ENCODE results near the gene CAD.
"Not testable (repeated sequence)": the region's sequence is repeated elsewhere in the genome, so short reads cannot be mapped to it uniquely, and the experiment has no call there.

The CAD gene

DNA sequence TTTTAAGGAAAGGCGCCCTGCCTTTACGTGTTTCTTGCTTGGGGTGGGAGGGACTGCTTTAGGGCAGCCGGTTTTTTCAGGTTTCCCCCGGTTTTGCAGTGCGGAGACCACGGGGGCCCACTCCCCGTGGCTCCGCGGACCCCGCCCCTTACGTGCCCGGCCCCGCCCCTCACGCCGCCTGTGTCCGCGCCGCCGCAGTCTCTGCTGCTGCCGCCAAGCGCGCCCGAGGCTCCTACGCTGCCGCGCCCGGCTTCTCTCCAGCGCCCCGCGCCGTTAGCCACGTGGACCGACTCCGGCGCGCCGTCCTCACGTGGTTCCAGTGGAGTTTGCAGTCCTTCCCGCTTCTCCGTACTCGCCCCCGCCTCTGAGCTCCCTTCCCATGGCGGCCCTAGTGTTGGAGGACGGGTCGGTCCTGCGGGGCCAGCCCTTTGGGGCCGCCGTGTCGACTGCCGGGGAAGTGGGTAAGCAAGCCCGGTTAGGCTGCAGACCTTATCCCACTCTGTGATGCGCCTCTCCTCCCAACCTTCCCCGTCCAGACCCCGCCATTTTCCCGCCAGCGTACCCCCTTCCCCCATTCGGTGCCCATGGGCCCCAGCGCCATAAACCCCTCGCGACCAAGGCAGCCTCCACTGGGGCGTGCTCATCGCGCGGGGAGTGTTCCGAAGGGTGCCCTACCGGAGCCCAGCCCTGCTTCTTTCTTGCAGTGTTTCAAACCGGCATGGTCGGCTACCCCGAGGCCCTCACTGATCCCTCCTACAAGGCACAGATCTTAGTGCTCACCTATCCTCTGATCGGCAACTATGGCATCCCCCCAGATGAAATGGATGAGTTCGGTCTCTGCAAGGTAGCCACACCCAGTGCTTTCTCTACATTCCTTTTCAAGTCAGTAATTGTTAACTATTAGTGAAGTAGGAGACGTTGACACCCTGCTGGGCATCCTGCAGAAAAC, at the start of gene CAD:
CAD (plus strand) TSS at position 197 of the 949 bp plus-strand sequence; CDS start at position 380, 183 bp downstream.
- DNase-seq (ENCODE audit: low read depth) = peak; percentile 83

DNA sequence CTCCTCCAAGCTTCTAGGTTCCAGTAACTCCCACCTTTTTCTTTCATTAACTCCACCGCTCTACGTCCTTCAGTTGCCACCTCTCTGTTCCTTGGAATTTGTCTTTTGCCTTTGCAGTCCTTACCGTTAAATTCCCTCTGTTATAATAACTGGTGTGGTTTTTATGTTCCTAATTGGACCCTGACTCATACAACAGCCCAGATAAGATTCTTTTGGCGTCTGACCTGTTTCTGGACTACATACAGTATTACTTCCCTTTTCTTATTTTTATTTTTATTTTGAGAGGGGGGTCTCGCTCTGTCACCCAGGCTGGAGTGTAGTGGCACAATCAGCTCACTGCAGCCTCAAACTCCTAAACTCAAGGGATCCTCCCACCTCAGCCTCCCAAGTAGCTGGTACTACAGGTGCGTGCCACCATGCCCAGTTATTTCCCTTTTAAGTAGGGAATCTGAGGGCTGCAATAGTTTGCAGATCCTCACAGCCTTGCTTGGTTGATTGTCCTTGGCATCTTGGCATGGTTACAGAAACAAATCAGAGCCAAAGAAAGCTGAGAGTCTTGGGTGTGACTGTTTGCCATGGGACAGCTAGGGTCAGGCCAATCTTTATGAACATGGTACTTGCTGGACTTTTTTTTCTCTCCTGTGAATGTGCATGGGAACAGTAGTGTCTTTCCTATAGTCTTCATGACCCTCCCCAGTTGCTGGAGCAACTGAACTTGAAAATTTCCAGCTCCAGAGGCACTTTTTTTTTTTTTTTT, 46.4 kb upstream of the CAD start:
- DNase-seq (ENCODE audit: low read depth) = no peak

- DNase-seq (ENCODE audit: low read depth) = no peak
These were observed 45.8 kb upstream of the CAD start for GRCh38 chr2:27171351-27171848.

- DNase-seq (ENCODE audit: low read depth) = no peak
These were observed 42.5 kb upstream of the CAD start for GRCh38 chr2:27174638-27175037.

GRCh38 chr2:27175330-27175729, 41.8 kb upstream of the CAD start:
- no peak for DNase-seq (ENCODE audit: low read depth)

- not testable (repeated sequence) for DNase-seq (ENCODE audit: low read depth)
These were observed 41.4 kb upstream of the CAD start for GRCh38 chr2:27175781-27176180.

DNA sequence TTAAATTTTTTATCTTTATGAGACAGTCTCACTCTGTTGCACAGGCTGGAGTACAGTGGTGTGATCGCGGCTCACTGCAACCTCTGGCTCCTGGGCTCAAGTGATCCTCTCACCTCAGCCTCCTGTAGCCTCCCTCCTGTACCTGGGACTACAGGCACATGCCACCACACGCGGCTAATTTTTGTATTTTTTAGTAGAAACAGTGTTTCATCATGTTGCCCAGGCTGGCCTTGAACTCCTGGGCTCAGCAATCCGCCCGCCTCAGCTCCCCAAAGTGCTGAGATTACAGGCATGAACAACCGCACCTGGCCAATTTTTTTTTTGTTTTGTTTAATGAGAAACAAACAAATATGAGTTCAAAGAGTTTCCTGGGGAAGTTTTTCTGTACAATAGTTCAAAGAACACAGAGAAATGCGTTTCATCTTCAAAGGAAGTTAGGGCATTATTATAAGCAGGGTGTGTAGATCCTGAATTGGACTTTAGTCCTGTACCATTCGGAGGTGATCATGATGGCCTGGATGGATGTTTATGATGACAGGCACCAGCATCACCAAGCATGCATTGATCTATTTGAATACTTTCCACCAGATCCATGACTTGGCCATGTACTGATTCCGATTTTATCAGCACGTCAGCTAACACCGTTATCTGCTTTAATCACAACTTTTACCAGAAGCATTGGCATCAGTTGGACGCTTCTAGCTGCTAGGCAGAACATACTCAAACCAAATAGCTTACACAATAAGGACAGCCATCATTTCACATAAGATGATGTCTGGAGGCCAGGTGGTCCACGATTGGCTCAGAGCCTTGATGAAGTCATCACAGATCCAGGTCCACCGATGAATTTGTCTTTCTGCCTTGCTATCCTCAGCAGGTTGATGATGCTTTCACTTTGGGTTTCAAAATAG, 39.5 kb upstream of the CAD start:
- DNase-seq (ENCODE audit: low read depth) = no peak

- no peak for DNase-seq (ENCODE audit: low read depth)
These were observed 38.7 kb upstream of the CAD start for GRCh38 chr2:27178469-27178868.

GRCh38 chr2:27179344-27180000, 37.7 kb upstream of the CAD start:
- no peak for DNase-seq (ENCODE audit: low read depth)

- no peak for DNase-seq (ENCODE audit: low read depth)
These were observed 34.8 kb upstream of the CAD start for GRCh38 chr2:27182346-27182745.

GRCh38 chr2:27184115-27184514, 33.1 kb upstream of the CAD start:
- no peak for DNase-seq (ENCODE audit: low read depth)

DNA sequence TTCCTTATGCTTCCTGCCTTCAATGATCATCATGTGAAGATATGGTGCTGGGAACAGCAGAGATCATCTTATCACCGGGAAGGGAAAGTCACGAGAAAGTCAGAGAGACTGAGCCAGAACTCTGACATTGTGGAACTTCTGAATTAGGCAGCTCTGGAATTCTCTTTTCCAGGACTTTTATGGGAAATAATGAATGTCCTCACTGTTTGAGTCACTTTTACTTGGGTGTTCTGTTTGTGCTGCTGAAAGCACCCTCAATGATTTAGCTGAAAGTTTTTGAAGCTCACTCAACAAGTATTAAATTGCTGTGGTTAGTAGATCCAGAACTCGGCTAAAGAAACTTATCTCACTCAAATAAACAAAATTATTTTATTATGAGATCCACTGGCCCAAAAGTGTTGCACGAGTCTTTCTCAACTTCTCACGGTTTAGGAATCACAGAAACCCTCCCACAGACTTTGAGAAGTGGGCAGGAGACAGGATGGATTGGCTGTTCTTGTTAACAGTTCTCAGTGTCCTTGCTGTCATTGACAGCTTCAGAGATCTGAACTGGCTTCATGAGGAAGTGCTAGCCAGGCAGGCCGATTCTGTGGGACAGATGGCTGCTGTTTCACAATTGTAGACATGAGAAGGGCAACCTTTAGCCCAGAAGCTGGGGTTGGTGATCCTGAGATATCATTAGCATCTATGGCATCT, 31.7 kb upstream of the CAD start:
- no peak for DNase-seq (ENCODE audit: low read depth)

- DNase-seq (ENCODE audit: low read depth) = no peak
These were observed 30.4 kb upstream of the CAD start for GRCh38 chr2:27186613-27187345.

DNA sequence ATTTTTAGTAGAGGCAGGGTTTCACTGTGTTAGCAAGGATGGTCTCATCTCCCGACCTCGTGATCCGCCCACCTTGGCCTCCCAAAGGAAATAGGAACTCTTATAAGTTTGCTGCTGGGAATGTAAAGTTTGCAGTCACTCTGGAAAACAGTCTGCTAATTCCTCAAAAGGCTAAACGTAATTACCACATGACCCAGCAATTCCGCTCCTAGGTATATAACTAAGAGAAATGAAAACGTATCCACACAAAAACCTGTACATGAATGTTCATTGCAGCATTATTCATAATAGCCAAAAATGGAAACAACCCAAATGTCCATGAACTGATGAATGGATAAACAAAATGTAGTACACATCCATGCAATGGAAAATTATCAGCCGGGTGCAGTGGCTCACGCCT, 27.2 kb upstream of the CAD start:
- no peak for DNase-seq (ENCODE audit: low read depth)

DNA sequence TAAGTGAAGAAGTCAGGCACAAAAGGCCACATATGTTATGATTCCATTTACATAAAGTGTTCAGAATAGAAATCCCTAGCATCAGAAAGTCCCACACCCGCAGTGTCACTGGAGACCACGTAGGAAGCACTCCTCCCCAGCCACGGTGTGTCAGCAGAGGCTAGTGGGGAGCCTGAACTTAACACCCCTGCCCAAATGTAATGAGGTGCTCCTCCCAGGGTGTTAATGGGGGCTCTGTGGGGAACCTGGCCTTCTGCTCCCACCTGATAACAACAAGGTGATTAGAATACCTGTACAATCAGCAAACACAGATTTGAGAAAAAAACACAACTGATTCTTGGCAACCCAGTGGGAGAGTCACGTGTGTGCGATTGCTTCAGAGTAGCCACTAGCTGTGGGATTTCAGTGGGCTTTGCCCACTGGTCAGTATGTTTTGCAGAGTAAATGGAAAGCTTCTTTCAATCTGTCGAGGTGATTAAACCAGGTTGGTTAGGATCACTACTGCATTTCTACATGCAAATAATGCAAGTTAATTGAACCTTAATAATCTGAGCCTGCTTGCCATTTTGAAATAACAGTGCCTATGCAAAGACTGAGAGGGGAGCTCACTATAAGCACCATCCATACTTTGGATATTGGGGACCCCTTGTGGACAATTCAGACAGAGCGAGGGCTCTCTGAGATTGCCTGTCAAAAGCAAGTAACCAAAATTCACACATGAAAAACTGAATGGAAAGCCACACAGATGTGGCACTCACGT, 25.9 kb upstream of the CAD start:
- peak; percentile 24 for DNase-seq (ENCODE audit: low read depth)

DNA sequence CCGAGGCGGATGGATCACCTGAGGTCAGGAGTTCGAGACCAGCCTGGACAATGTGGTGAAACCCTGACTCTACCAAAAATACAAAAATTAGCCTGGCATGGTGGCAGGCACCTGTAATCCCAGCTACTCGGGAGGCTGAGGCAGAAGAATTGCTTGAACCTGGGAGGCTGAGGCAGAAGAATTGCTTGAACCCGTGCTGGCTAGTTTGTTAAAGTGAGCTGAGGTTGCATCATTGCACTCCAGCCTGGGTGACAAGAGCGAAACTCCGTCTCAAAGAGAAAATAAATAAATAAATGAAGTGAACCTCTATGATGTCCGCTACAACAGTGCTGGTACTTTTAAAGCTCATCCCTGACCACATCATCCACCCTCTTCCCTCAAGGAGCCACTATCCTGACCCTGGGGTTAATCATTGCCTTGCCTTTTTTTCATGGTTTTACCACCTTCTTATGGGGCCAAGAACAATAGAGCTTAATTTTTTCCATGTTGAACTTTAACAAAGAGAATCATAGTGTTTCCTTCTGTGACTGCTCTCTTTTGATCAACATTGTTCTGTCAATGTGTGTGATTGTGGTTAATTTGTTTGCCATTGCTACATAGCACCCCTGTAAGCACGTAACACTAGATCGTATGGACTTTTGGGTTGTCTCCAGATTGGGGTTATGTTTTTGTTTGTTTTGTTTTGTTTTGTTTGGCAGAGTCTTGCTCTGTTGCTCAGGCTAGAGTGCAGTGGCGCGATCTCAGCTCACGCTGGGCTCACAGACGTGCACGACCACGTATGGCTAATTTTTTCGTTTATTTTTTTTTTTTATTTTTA, 22.4 kb upstream of the CAD start:
- no peak for DNase-seq (ENCODE audit: low read depth)

- DNase-seq (ENCODE audit: low read depth) = not testable (repeated sequence)
These were observed 21.4 kb upstream of the CAD start for GRCh38 chr2:27195799-27196198.

DNA sequence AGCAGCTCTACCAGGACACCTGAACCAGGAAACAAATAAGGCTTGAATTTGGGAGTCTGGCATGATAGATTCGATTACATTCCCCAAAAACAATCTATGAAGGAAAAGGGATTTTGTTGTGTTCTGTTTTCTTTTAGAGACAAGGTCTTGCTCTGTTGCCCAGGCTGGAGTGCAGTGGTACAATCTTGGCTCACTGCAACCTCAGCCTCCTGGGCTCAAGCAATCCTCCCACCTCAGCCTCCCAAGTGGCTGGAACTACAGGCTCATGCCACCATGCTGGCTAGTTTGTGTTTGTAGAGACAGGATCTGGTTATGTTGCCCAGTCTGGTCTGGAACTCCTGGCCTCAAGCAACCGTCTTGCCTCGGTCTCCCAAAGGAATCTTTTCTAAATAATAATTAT, 19.1 kb upstream of the CAD start:
- not testable (repeated sequence) for DNase-seq (ENCODE audit: low read depth)

Measured in stimulated activated CD4-positive, alpha-beta T cell treated with anti-CD3 and anti-CD28 coated beads, Interleukin-2, amount 100 ng/mL, for 4 hours (primary cell).